GM23338 (cell line): Measurements from ENCODE around the gene IQCE.

Source experiments
- EZH2 ChIP-seq: fragments of 200-600 bp; sonication (generic); IDR thresholded peaks from one replicate; pipeline ENCODE4 v1.8.0; 2017; ENCODE audit warnings: antibody characterized with exemption, mild to moderate bottlenecking, low read depth; ENCODE audit not compliant: unreplicated experiment
- EZH2phosphoT487 ChIP-seq: fragments of 200-600 bp; sonication (generic); IDR thresholded peaks from one replicate; pipeline ENCODE4 v1.8.1; 2018; ENCODE audit warnings: antibody characterized with exemption; ENCODE audit not compliant: unreplicated experiment
- POLR2AphosphoS5 ChIP-seq: IDR thresholded peaks from 2 replicates; pipeline ENCODE4 v1.6.1; 2016; ENCODE audit warnings: antibody characterized with exemption, low read depth
- TF ChIP-seq, protein P1 (sequence below), 2 experiments: fragments of 200-600 bp in 1 of 2; sonication (generic) in 1 of 2; conservative IDR thresholded peaks; 2 replicates each; pipeline versions ENCODE4 v1.5.1 to v1.6.1; 2016 to 2017; ENCODE audit warnings: antibody characterized with exemption in 2 of 2, low read depth in 2 of 2, mild to moderate bottlenecking in 2 of 2, moderate library complexity in 1 of 2
- TF ChIP-seq, protein P2 (sequence below): IDR thresholded peaks from one replicate; pipeline ENCODE4 v1.6.1; 2018; ENCODE audit warnings: antibody characterized with exemption; ENCODE audit not compliant: unreplicated experiment

DNA sequence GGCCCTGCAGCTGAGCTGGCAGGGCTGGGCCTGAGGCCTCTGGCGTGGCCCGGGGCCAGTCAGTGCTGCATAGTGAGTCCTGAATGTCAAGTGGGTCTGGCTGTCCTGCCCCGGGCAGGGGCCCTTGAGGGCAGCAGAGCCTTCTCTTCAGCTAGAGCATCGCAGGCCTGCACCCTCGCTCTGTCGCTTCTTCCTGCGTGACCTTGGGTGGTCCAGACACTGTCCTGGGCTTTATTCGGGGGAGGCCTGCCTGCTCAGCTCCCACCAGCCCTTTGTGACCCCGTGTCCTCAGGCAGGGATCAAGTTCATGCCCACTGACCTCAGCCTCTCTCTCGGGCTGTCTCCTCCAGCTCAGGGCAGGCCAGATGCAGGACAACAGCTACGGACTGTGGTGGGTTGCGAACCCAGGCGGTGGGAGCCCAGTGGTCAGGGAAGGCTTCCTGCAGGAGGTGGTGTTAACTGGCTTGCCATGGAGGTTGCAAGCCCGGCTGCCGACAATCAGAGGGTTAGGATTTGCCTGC lies 76.4 kb downstream of the IQCE start:
- TF ChIP-seq, protein P1, sequence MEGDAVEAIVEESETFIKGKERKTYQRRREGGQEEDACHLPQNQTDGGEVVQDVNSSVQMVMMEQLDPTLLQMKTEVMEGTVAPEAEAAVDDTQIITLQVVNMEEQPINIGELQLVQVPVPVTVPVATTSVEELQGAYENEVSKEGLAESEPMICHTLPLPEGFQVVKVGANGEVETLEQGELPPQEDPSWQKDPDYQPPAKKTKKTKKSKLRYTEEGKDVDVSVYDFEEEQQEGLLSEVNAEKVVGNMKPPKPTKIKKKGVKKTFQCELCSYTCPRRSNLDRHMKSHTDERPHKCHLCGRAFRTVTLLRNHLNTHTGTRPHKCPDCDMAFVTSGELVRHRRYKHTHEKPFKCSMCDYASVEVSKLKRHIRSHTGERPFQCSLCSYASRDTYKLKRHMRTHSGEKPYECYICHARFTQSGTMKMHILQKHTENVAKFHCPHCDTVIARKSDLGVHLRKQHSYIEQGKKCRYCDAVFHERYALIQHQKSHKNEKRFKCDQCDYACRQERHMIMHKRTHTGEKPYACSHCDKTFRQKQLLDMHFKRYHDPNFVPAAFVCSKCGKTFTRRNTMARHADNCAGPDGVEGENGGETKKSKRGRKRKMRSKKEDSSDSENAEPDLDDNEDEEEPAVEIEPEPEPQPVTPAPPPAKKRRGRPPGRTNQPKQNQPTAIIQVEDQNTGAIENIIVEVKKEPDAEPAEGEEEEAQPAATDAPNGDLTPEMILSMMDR (conservative IDR thresholded peaks at IDR 0.05; ENCODE audit: low read depth in 2 of 2): no peak
- TF ChIP-seq POLR2AphosphoS5 (no peak), EZH2phosphoT487 (no peak), EZH2 (no peak)
- TF ChIP-seq, protein P2, sequence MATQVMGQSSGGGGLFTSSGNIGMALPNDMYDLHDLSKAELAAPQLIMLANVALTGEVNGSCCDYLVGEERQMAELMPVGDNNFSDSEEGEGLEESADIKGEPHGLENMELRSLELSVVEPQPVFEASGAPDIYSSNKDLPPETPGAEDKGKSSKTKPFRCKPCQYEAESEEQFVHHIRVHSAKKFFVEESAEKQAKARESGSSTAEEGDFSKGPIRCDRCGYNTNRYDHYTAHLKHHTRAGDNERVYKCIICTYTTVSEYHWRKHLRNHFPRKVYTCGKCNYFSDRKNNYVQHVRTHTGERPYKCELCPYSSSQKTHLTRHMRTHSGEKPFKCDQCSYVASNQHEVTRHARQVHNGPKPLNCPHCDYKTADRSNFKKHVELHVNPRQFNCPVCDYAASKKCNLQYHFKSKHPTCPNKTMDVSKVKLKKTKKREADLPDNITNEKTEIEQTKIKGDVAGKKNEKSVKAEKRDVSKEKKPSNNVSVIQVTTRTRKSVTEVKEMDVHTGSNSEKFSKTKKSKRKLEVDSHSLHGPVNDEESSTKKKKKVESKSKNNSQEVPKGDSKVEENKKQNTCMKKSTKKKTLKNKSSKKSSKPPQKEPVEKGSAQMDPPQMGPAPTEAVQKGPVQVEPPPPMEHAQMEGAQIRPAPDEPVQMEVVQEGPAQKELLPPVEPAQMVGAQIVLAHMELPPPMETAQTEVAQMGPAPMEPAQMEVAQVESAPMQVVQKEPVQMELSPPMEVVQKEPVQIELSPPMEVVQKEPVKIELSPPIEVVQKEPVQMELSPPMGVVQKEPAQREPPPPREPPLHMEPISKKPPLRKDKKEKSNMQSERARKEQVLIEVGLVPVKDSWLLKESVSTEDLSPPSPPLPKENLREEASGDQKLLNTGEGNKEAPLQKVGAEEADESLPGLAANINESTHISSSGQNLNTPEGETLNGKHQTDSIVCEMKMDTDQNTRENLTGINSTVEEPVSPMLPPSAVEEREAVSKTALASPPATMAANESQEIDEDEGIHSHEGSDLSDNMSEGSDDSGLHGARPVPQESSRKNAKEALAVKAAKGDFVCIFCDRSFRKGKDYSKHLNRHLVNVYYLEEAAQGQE: no peak
